T-helper 2 cell (primary cell): ENCODE data around the gene BARHL2.

Experiments
- DNase-seq, 5 experiments: peaks; one replicate each; pipeline versions ENCODE4 v3.0.0 to v3.0.0-alpha.2; 2012 to 2022
- total RNA-seq, 2 donors: gene quantifications; one replicate each; lab custom pipeline; 2026; lab: John Stamatoyannopoulos, UW

The BARHL2 gene
- 0.13 to 0.62 reads per million in 2 donors for total RNA-seq

- no peak for DNase-seq
These were observed at the start of gene BARHL2 for GRCh38 chr1:90716552-90717355. TSS of gene BARHL2 (minus strand) at chr1:90717302. CDS start at chr1:90717195, 107 bp downstream.

GRCh38 chr1:90763930-90764329, 46.8 kb upstream of the BARHL2 start:
- DNase-seq: no peak

GRCh38 chr1:90763506-90763905, 46.4 kb upstream of the BARHL2 start:
- no peak for DNase-seq

GRCh38 chr1:90761781-90762589, 44.9 kb upstream of the BARHL2 start:
- no peak for DNase-seq

GRCh38 chr1:90761156-90761555, 44.1 kb upstream of the BARHL2 start:
- DNase-seq: no peak

- DNase-seq: no peak
These were observed 36.5 kb upstream of the BARHL2 start for GRCh38 chr1:90753556-90753955.

- no peak for DNase-seq
These were observed 31.6 kb upstream of the BARHL2 start for GRCh38 chr1:90748668-90749067.

GRCh38 chr1:90746857-90747256, 29.8 kb upstream of the BARHL2 start:
- no peak for DNase-seq

GRCh38 chr1:90745972-90746371, 28.9 kb upstream of the BARHL2 start:
- DNase-seq: no peak

GRCh38 chr1:90732136-90732535, 15.0 kb upstream of the BARHL2 start:
- DNase-seq: no peak

GRCh38 chr1:90731382-90732050, 14.4 kb upstream of the BARHL2 start:
- DNase-seq: no peak

GRCh38 chr1:90730243-90731022, 13.3 kb upstream of the BARHL2 start:
- DNase-seq: no peak

GRCh38 chr1:90729504-90730242, 12.6 kb upstream of the BARHL2 start:
- DNase-seq: no peak

GRCh38 chr1:90728502-90729287, 11.6 kb upstream of the BARHL2 start:
- DNase-seq: no peak

- DNase-seq: no peak
These were observed 10.9 kb upstream of the BARHL2 start for GRCh38 chr1:90727917-90728501.

- no peak for DNase-seq
These were observed 9.9 kb upstream of the BARHL2 start for GRCh38 chr1:90726986-90727480.

- no peak for DNase-seq
These were observed 9.4 kb upstream of the BARHL2 start for GRCh38 chr1:90726425-90726985.

- no peak for DNase-seq
These were observed 8.7 kb upstream of the BARHL2 start for GRCh38 chr1:90725657-90726424.
